ENCODE measurements around the gene BCL7A.
"Not testable (repeated sequence)": the region's sequence is repeated elsewhere in the genome, so short reads cannot be mapped to it uniquely, and the experiment has no call there.

Gene BCL7A

GRCh38 chr12:122096591-122097149 is 75.0 kb downstream of the BCL7A start:
- DNase-seq (ENCODE audit: low spot score): no peak

DNA sequence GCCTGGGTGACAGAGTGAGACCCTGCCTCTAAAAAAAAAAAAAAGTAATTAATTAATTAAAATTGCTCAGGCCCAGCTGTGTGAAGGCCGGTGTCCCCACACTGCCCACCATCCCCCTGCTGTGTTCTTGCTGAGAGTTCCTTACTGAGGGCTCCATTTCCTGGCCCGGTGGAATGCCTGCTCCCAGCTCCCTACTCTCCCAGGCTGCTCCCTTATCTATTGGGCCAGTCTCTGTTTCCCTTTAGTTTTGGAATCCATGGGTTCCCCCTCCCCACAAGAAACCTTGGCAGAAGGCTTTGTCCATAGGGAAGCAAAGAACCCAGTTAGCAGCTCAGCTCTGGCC is 75.9 kb downstream of the BCL7A start:
- DNase-seq (ENCODE audit: low spot score): no peak

DNA sequence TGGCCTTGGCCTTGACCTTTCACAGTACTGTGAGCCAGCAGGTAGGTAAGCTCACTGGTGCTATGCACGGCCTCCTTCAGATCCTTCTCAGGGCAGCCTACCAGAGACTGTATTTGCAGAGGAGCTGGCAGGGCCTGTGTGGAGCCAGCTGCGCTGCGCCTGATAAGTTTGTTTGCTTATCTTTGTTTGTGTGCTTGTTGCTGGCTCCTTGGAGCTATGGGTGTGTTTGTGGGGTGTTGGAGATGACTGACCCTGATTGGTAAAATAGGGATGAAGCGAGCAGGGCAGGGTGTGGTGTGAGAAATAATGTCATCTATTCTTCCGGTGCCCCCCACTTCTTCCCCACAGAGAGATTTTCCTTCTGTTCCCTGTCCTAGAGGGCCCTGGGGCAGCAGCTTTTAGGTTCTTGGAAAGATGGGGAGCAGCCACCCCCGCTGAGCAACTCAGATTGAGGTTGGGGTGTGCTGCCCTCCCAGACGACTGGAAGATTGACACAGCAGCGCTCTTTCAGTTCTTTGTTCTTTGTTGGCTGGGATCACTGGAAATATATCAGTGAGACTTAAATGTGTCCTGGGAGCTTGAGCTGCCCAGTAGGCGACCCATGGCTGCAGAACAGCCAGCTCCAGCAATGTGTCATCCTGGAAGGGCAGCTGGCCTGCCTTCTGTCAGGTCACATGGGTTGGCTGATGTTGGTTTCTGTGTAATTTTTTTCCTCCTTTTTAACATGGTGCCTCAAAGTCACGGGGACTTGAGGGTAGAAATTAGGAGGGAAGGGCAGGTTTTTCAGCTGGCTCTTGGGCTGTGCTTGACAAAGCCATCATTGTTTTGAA is 76.5 kb downstream of the BCL7A start:
- DNase-seq (ENCODE audit: low spot score): peak; percentile 67

- DNase-seq (ENCODE audit: low spot score): no peak
Measured at GRCh38 chr12:122099280-122099749, 77.6 kb downstream of the BCL7A start.

DNA sequence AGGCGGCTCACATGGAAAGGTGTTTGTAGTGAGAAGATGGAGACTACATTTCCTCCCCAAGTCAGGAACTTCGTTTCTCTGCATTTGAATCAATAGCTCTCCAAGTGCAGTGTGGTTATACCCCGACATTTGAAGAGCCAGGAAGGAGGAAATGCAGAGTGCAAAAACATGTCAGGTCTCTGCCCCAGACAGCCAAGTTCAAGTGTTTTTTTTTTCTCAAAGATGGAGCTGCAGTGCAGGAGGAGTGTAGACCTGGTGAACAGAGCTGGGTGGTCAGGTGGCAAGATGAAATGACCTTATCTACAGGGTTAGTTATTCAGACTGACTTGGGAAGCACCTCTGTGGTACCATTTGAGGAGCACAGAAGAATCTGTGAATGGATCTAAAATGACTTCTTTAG is 78.2 kb downstream of the BCL7A start:
- no peak for DNase-seq (ENCODE audit: low spot score)

DNA sequence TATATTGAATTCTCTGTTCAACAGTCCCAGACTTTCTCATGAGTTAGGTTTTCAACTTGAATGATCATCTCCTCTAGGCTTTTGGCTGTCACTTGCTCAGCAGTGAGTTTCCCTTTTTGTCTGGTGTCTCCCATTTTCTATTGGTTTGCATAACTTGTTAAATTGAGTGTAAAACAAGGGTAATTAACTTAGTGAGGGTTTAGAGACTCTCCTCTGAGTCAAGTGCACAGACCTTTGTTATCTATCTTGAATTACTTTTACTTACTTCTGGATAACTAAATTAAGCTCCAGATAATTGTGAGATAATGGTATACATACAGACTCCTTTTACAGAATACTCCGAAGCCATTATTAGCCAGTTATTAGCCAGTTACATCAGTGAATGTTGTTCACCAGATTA is 78.9 kb downstream of the BCL7A start:
- DNase-seq (ENCODE audit: low spot score): no peak

DNA sequence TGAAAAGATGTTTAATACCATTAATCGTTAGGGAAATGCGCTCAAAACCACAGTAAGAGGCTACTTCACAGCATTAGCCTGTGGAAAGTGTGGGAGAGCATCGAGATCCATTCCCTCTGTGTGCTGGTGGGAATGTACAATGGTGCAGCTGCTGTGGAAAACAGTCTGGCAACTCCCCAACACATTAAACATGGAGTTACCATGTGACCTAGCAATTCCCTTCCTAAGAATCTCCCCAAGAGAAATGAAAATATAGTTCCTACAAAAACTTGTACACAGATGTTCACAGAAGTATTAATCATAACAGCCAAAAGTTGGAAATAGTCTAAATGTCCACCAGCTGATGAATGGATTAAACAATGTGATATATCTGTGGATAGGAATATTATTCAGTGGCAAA is 80.6 kb downstream of the BCL7A start:
- no peak for DNase-seq (ENCODE audit: low spot score)

DNA sequence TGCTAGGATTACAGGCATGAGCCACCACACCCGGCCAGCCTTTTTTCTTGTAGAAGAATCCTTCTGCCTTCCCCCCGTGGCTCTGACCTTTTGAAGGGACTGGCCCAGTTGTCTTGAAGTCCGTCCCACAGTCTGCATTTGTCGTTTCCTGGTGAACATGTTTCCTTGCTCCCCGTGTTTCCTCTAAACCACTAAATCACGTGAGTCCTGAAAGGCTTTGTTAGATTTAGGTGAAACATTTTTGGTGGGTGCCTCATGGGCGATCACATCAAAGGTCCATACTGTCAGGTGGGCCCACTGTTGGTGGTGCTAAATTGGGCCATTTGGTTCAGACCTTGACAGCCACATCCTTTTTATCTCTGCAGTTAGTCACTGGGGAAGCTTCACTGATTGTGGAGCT is 83.2 kb downstream of the BCL7A start:
- no peak for DNase-seq (ENCODE audit: low spot score)

- DNase-seq (ENCODE audit: low spot score): not testable (repeated sequence)
Measured at GRCh38 chr12:122105496-122105895, 83.8 kb downstream of the BCL7A start.

- DNase-seq (ENCODE audit: low spot score): no peak
Measured at GRCh38 chr12:122106843-122107242, 85.2 kb downstream of the BCL7A start.

DNA sequence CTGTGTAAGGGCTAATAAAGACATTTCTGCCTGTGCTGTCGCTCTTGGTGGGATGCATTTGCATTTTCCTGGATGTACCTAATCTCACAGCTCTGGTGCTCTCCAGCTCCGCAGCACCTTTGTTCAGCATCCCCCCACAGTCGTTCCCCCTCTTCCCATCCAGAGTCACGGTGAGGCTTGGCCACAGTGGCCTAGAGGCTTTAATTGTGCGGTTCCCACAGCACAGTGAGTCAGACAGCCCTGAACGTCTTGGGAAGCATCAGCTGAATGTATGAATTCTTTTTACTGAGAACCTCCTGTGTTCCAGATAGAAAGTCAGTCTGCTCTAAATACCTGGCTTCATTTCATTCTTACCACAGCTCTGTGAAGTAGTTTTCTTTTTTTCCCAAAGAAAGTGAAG is 85.6 kb downstream of the BCL7A start:
- DNase-seq (ENCODE audit: low spot score): no peak

DNA sequence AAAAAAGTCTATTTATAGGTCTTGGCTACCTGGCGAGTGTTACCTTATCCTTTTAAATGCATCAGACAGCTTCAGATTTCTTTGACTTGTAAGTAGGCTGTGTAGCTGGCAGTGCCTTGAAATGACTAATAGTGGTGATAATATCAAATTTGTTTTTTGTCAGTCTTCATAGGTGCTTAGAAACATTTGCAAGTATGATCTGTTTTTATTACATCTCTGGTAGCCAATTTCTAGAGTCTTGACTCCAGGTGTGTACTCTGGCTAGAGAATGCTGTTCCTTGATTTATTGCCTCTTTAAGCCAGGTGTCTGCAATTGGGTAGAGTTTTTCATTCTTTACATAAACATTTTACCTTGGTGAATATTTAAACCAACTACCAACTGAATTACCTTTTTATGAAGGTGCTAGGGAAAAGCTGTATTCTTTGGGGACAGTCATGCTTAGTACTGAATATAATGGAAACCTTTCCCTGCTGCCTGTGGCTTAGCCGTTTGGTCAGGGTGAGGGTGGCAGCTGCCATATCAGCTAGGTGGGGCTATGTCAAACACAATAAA is 89.5 kb downstream of the BCL7A start:
- DNase-seq (ENCODE audit: low spot score): peak; percentile 75

Data from LoVo (cell line).